ENCODE results near the gene RETSAT. TPM values are rescaled to one million over a fixed set of nuclear protein-coding genes. Genes with fewer than 3 reads are reported as not detected.

The RETSAT gene
- total and polyA plus RNA-seq, 12 donors: 20.3 to 87.4 (median 35.6) TPM

DNA sequence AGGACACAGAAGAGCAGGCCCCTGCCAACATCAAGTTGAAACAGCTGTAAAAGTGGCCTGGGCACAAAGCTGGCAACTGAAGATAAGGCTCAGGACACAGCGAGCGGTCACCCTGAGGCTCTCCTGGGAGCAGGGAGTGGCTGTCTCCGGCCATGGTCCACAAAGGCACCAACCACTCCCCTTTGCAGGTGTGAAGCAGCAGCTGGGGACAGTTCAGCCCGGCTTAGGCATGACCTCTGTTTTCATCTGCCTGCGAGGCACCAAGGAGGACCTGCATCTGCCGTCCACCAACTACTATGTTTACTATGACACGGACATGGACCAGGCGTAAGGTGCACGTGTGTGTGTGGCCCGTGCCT lies 39.5 kb downstream of the RETSAT start:
- DNase-seq: no peak
- Histone ChIP-seq H3K27ac (peak overlapping the region in 1 of 10 donors; percentile 36), H3K36me3 (peaks cover 0 to 83% (median 9%) of the 10 kb centered on the region in 9 donors), H3K4me3 (no peak overlapping the region), H3K9me3 (no peaks in the 10 kb centered on the region), H3K27me3 (no peaks in the 10 kb centered on the region), H3K4me1 (peaks cover 0 to 28% (median 13%) of the 10 kb centered on the region in 9 donors)
- no peak for TF ChIP-seq CTCF (IDR thresholded peaks at IDR 0.05)
- 79 to 90% methylated on average over 10 of the region's 10 CpGs for WGBS, 2 donors
- intact Hi-C loops (cut with DNase I): loop anchor here in 2 of 10 donors (2.0 kb wide), 1 partner anchor 28 kb away; no protein-coding TSS in a partner anchor
- ATAC-seq: peak in 7 of 8 donors; percentile 12 to 60 (median 18)

- Histone ChIP-seq H3K9me3 (no peaks in the 10 kb centered on the region), H3K27ac (no peak overlapping the region), H3K4me3 (no peak overlapping the region), H3K4me1 (peaks cover 4 to 38% (median 25%) of the 10 kb centered on the region in 9 donors), H3K27me3 (no peaks in the 10 kb centered on the region), H3K36me3 (peaks cover 0 to 68% (median 4%) of the 10 kb centered on the region in 9 donors)
- DNase-seq (no peak), ATAC-seq (no peak)
- intact Hi-C loops (cut with DNase I): no loop called here
- no peak for TF ChIP-seq CTCF (IDR thresholded peaks at IDR 0.05)
- WGBS, 2 donors: 88 to 90% methylated on average over 7 of the region's 7 CpGs
Observed at GRCh38 chr2:85312404-85312803, 41.9 kb downstream of the RETSAT start.

GRCh38 chr2:85310330-85310729 lies 44.0 kb downstream of the RETSAT start:
- H3K27me3 ChIP-seq: no peaks in the 10 kb centered on the region
- ATAC-seq: no peak
- peak overlapping the region in 2 of 10 donors; percentile 37 to 42 for H3K27ac ChIP-seq
- H3K9me3 ChIP-seq: no peaks in the 10 kb centered on the region
- 81 to 85% methylated on average over 3 of the region's 3 CpGs for WGBS, 2 donors
- peaks cover 4 to 42% (median 25%) of the 10 kb centered on the region in 9 donors for H3K4me1 ChIP-seq
- peaks cover 0 to 69% (median 9%) of the 10 kb centered on the region in 9 donors for H3K36me3 ChIP-seq
- DNase-seq: no peak
- intact Hi-C loops (cut with DNase I): no loop called here
- TF ChIP-seq CTCF (IDR thresholded peaks at IDR 0.05): no peak
- no peak overlapping the region for H3K4me3 ChIP-seq

- DNase-seq (no peak), ATAC-seq (no peak)
- intact Hi-C loops (cut with DNase I): loop anchor here in 1 of 10 donors (10.0 kb wide), 1 partner anchor 385 kb away; no protein-coding TSS in a partner anchor
- peaks cover 0 to 69% (median 9%) of the 10 kb centered on the region in 9 donors for H3K36me3 ChIP-seq
- peak overlapping the region in 3 of 10 donors; percentile 8 to 42 (median 37) for H3K27ac ChIP-seq
- no peaks in the 10 kb centered on the region for H3K27me3 ChIP-seq
- H3K4me1 ChIP-seq: peaks cover 4 to 42% (median 24%) of the 10 kb centered on the region in 9 donors
- 73 to 76% methylated on average over 19 of the region's 19 CpGs for WGBS, 2 donors
- peak overlapping the region in 1 of 10 donors; percentile 27 for H3K4me3 ChIP-seq
- no peak for TF ChIP-seq CTCF (IDR thresholded peaks at IDR 0.05)
- H3K9me3 ChIP-seq: no peaks in the 10 kb centered on the region
Observed at GRCh38 chr2:85309699-85310321, 44.5 kb downstream of the RETSAT start.

Data from heart right ventricle (tissue), 16 donors.